HepG2 (cell line): ENCODE data around the gene PCDHB1. TPM values are rescaled to one million over a fixed set of nuclear protein-coding genes. Genes with fewer than 3 reads are reported as not detected.

Source experiments
- ATAC-seq: fragments of 200-7000 bp; cut with Tn5 transposase; 3 replicates; pipeline ENCODE4 v1.9.1; 2020; ENCODE audit warnings: mild to moderate bottlenecking, moderate library complexity
- BruUV-seq: library from RNA; stranded (reverse); fragments of 400-500 nt; replicated peaks from 2 replicates; lab custom pipeline; 2021; lab: Mats Ljungman, UMichigan
- CTCF ChIA-PET: fragments of 300-600 bp; formaldehyde crosslinking; extraction: SDS; loops from one replicate; lab custom pipeline; 2021; ENCODE audit warnings: low total read pairs, inconsistent platforms, low intra/inter-chr PET ratio; lab: Yijun Ruan, JAX
- POLR2A ChIA-PET: fragments of 350-600 bp; sonication (Branson Sonifier 250); formaldehyde crosslinking; loops from one replicate; lab custom pipeline; 2020; ENCODE audit warnings: antibody characterized with exemption, inconsistent platforms; lab: Yijun Ruan, JAX
- DNase-seq: peaks from one replicate; pipeline ENCODE4 v3.0.0-alpha.2; 2015; ENCODE audit warnings: low spot score
- FAIRE-seq: peaks from 3 replicates; lab custom pipeline; 2011; peaks lifted over from hg19 to GRCh38; lab: Jason Lieb, UNC
- H2AFZ ChIP-seq: one replicate; pipeline ENCODE4 v1.6.1; 2011; ENCODE audit warnings: low read length, inconsistent platforms
- H3K27ac ChIP-seq: fragments of 300-600 bp; 3 replicates; pipeline ENCODE4 v1.8.0; 2011; ENCODE audit warnings: mixed run types, mild to moderate bottlenecking, mixed read lengths, low read length, inconsistent platforms; ENCODE audit not compliant: insufficient read depth; ENCODE audit errors: extremely low read length
- H3K27me3 ChIP-seq, 2 experiments: fragments of 200-600 bp in 1 of 2; 2 replicates in 1 of 2; 3 replicates in 1 of 2; pipeline versions ENCODE4 v1.6.0 to v1.8.0; 2011; ENCODE audit warnings: low read length in 2 of 2, mild to moderate bottlenecking in 2 of 2, moderate library complexity in 2 of 2, inconsistent platforms in 1 of 2; ENCODE audit not compliant: insufficient read depth in 2 of 2, control insufficient read depth in 1 of 2
- H3K36me3 ChIP-seq, 2 experiments: fragments of 200-600 bp in 1 of 2; replicated peaks in 1 of 2; 2 replicates in 1 of 2; 3 replicates in 1 of 2; pipeline versions ENCODE4 v1.5.1 to v1.8.0; 2011; ENCODE audit warnings: low read length in 2 of 2, inconsistent platforms in 1 of 2; ENCODE audit not compliant: insufficient read depth in 2 of 2, control insufficient read depth in 1 of 2
- H3K4me1 ChIP-seq: 2 replicates; pipeline ENCODE4 v1.5.1; 2012; ENCODE audit warnings: low read length, inconsistent platforms; ENCODE audit not compliant: insufficient read depth
- H3K4me2 ChIP-seq: 2 replicates; pipeline ENCODE4 v1.6.0; 2011; ENCODE audit warnings: low read depth, low read length, inconsistent platforms
- H3K4me3 ChIP-seq, 3 experiments: fragments of 200-600 bp in 1 of 3; sonication (generic), shearing (Covaris generic) in 1 of 3; replicated peaks in 1 of 3; 2 replicates each; pipeline ENCODE4 v1.5.1; 2011 to 2016; ENCODE audit warnings: low read length in 3 of 3, inconsistent platforms in 2 of 3, low read depth in 2 of 3, mild to moderate bottlenecking in 2 of 3, control low read depth in 1 of 3, mixed read lengths in 1 of 3; ENCODE audit not compliant: insufficient read depth in 1 of 3
- H3K79me2 ChIP-seq: one replicate; pipeline ENCODE4 v1.6.1; 2011; ENCODE audit warnings: low read length, inconsistent platforms; ENCODE audit not compliant: insufficient read depth
- H3K9ac ChIP-seq: 2 replicates; pipeline ENCODE4 v1.6.0; 2011; ENCODE audit warnings: mild to moderate bottlenecking, low read depth, low read length, inconsistent platforms; ENCODE audit not compliant: insufficient read depth
- H3K9me3 ChIP-seq: 2 replicates; pipeline ENCODE4 v1.5.1; 2012; ENCODE audit warnings: mild to moderate bottlenecking, low read length
- H4K20me1 ChIP-seq: 2 replicates; pipeline ENCODE4 v1.6.0; 2011; ENCODE audit warnings: inconsistent platforms, mild to moderate bottlenecking, low read length, moderate library complexity; ENCODE audit not compliant: insufficient read depth
- ARNT2 ChIP-seq: sonication (generic); formaldehyde crosslinking; IDR thresholded peaks from 2 replicates; pipeline ENCODE4 v1.8.0; 2022; ENCODE audit warnings: mild to moderate bottlenecking, low read depth, missing genetic modification reagents, moderate library complexity
- ATF7 ChIP-seq, 2 experiments: fragments of 450-650 bp in 1 of 2; sonication (generic) in 1 of 2; formaldehyde crosslinking in 1 of 2; IDR thresholded peaks; 2 replicates each; pipeline versions ENCODE4 v1.4.0 to v1.6.1; 2016 to 2020; ENCODE audit warnings: antibody characterized with exemption in 1 of 2, mild to moderate bottlenecking in 1 of 2, missing genetic modification reagents in 1 of 2
- BRCA1 ChIP-seq: sonication (generic); formaldehyde crosslinking; IDR thresholded peaks from 2 replicates; pipeline ENCODE4 v1.4.0; 2020; ENCODE audit warnings: missing genetic modification reagents
- CREB1 ChIP-seq, 2 experiments: fragments of 450-650 bp in 1 of 2; IDR thresholded peaks; 2 replicates each; pipeline ENCODE4 v1.6.1; 2016 to 2017; ENCODE audit warnings: control low read depth in 1 of 2, mild to moderate bottlenecking in 1 of 2, missing compliant biosample characterization in 1 of 2, missing genetic modification characterization in 1 of 2
- SOX5 ChIP-seq: IDR thresholded peaks from 2 replicates; pipeline ENCODE4 v1.6.1; 2016; ENCODE audit warnings: borderline replicate concordance
- YEATS4 ChIP-seq: sonication (generic); formaldehyde crosslinking; IDR thresholded peaks from 2 replicates; pipeline ENCODE4 v1.4.0; 2020; ENCODE audit warnings: missing genetic modification reagents, borderline replicate concordance
- ZFP1 ChIP-seq: IDR thresholded peaks from 2 replicates; pipeline ENCODE4 v1.6.1; 2016
- ZFP36L2 ChIP-seq: sonication (generic); formaldehyde crosslinking; IDR thresholded peaks from 2 replicates; pipeline ENCODE4 v1.4.0; 2020; ENCODE audit warnings: missing genetic modification reagents
- ZMYM3 ChIP-seq: sonication (generic); formaldehyde crosslinking; IDR thresholded peaks from 2 replicates; pipeline ENCODE4 v1.5.1; 2020; ENCODE audit warnings: mild to moderate bottlenecking, missing genetic modification reagents
- WGBS: methylation state at CpG from one replicate; pipeline ENCODE4 v1.1.6; 2017; ENCODE audit warnings: low lambda C conversion rate; 5-methylcytosine and 5-hydroxymethylcytosine counted together
- in situ Hi-C: cut with HindIII; loops from 2 replicates; pipeline ENCODE4 v1.10.0; 2017; ENCODE audit warnings: low pct_unique_long_range_greater_than_20kb; ENCODE audit not compliant: extremely low pct_ligation_motif_present
- intact Hi-C: fragments of 100-400 bp; cut with micrococcal nuclease; formaldehyde crosslinking; loops from one replicate; pipeline ENCODE4 v1.10.0; 2022; ENCODE audit not compliant: unreplicated experiment
- polyA plus RNA-seq, 8 experiments: library from polyadenylated mRNA; depleted of rRNA in 3 of 8; stranded (reverse) in 7 of 8; unstranded in 1 of 8; fragments of >200 nt; fragmentation: Illumina TruSeq in 4 of 8; extraction: Trizol in 4 of 8; gene quantifications; 2 replicates each; pipeline versions ENCODE4 v1.2.1 to v1.2.3, GENCODE V29; 2011 to 2016; ENCODE audit warnings: low read depth in 4 of 8, missing spikeins in 1 of 8, mixed read lengths in 1 of 8; ENCODE audit not compliant: insufficient read depth in 1 of 8
- total RNA-seq, 5 experiments: library from RNA; depleted of rRNA; stranded (reverse); fragments of >200 nt; fragmentation: Illumina TruSeq; extraction: Trizol; gene quantifications; 2 replicates each; pipeline ENCODE4 v1.2.3, GENCODE V29; 2016; ENCODE audit warnings: low read depth in 1 of 5
- TF ChIP-seq, protein P1 (sequence below): sonication (generic); formaldehyde crosslinking; IDR thresholded peaks from 2 replicates; pipeline ENCODE4 v1.4.0; 2020; ENCODE audit warnings: missing genetic modification reagents, borderline replicate concordance
- TF ChIP-seq, protein P2 (sequence below): sonication (generic); formaldehyde crosslinking; IDR thresholded peaks from 2 replicates; pipeline ENCODE4 v1.5.1; 2020; ENCODE audit warnings: mild to moderate bottlenecking, missing genetic modification reagents, moderate library complexity

PCDHB1 gene
- total and polyA plus RNA-seq, 2 of the 13 experiments (the other 11 are each of a cell fraction or from before 2014, with no cell fraction given): not detected

GRCh38 chr5:141007791-141008190, 43.4 kb upstream of the PCDHB1 start:
- H3K79me2 ChIP-seq: no peaks in the 10 kb centered on the region
- DNase-seq: no peak
- CTCF ChIA-PET: no interaction called here
- POLR2A ChIA-PET: no interaction called here
- H3K9ac ChIP-seq: no peak overlapping the region
- intact Hi-C loops: no loop called here
- in situ Hi-C loops: no loop called here
- no peak for TF ChIP-seq BRCA1 (CRISPR knock-in tag)
- no peak for ATAC-seq
- FAIRE-seq: no peak
- no peaks in the 10 kb centered on the region for H3K9me3 ChIP-seq
- no peak overlapping the region for H3K27ac ChIP-seq
- H3K36me3 ChIP-seq: no peaks in the 10 kb centered on the region
- H3K4me2 ChIP-seq: no peak overlapping the region
- no peaks in the 10 kb centered on the region for H4K20me1 ChIP-seq
- H3K4me3 ChIP-seq: no peak overlapping the region
- no peaks in the 10 kb centered on the region for H3K4me1 ChIP-seq
- no TSS peak for BruUV-seq
- H3K27me3 ChIP-seq: no peaks in the 10 kb centered on the region; a peak in 1 of 5 replicates
- H2AFZ ChIP-seq: no peak overlapping the region

DNA sequence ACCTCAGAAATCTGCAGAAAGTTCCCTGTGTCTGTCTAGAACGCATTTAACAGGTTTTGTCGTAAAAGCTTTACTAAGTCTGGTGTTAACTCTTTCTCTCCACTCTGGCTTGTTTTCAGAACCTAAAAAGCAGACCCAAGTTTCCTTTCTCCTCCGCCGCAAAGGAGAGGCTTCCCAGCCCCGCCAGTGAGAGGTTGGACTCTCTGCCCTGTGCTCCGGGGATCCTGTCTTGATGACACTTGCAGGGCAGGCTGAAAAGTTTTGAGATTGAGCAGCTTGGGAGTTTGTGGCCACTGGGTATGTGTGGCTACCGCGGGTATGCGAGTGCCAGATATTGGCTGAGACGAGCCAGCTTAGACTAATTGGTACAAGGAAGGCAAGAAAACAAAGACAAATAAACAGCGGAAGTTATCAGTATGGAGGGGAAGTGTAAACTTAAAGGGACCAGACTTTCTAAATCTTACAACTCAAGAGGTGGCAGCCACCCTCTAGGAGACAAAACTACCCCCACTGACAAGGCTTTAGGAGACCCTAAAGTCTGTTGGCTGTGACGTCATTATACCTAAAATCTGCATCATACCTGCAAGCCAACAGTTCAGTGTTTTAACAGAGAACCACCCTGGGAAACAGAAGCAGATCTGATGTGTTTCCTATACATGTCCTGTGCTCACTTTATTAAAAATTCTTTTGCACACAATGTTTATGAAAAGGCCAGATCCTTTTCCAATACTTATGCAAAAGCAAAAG, 41.0 kb upstream of the PCDHB1 start:
- FAIRE-seq: no peak
- intact Hi-C loops (no loop called here), in situ Hi-C loops (no loop called here)
- Histone ChIP-seq H3K4me1 (no peaks in the 10 kb centered on the region), H3K79me2 (no peaks in the 10 kb centered on the region), H3K27ac (no peak overlapping the region), H3K9me3 (no peaks in the 10 kb centered on the region), H2AFZ (no peak overlapping the region), H3K36me3 (no peaks in the 10 kb centered on the region), H3K4me2 (no peak overlapping the region), H3K27me3 (no peaks in the 10 kb centered on the region; a peak in 2 of 5 replicates), H3K4me3 (no peak overlapping the region), H3K9ac (no peak overlapping the region), H4K20me1 (no peaks in the 10 kb centered on the region)
- CTCF ChIA-PET: no interaction called here
- no TSS peak for BruUV-seq
- TF ChIP-seq, protein P1, sequence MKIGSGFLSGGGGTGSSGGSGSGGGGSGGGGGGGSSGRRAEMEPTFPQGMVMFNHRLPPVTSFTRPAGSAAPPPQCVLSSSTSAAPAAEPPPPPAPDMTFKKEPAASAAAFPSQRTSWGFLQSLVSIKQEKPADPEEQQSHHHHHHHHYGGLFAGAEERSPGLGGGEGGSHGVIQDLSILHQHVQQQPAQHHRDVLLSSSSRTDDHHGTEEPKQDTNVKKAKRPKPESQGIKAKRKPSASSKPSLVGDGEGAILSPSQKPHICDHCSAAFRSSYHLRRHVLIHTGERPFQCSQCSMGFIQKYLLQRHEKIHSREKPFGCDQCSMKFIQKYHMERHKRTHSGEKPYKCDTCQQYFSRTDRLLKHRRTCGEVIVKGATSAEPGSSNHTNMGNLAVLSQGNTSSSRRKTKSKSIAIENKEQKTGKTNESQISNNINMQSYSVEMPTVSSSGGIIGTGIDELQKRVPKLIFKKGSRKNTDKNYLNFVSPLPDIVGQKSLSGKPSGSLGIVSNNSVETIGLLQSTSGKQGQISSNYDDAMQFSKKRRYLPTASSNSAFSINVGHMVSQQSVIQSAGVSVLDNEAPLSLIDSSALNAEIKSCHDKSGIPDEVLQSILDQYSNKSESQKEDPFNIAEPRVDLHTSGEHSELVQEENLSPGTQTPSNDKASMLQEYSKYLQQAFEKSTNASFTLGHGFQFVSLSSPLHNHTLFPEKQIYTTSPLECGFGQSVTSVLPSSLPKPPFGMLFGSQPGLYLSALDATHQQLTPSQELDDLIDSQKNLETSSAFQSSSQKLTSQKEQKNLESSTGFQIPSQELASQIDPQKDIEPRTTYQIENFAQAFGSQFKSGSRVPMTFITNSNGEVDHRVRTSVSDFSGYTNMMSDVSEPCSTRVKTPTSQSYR (CRISPR knock-in tag): no peak
- no peak for TF ChIP-seq ARNT2
- TF ChIP-seq ZMYM3 (CRISPR knock-in tag): no peak
- TF ChIP-seq, protein P2, sequence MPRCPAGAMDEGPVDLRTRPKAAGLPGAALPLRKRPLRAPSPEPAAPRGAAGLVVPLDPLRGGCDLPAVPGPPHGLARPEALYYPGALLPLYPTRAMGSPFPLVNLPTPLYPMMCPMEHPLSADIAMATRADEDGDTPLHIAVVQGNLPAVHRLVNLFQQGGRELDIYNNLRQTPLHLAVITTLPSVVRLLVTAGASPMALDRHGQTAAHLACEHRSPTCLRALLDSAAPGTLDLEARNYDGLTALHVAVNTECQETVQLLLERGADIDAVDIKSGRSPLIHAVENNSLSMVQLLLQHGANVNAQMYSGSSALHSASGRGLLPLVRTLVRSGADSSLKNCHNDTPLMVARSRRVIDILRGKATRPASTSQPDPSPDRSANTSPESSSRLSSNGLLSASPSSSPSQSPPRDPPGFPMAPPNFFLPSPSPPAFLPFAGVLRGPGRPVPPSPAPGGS: no peak
- no peak for TF ChIP-seq YEATS4 (CRISPR knock-in tag)
- no peak for TF ChIP-seq ZFP36L2 (CRISPR knock-in tag)
- TF ChIP-seq ZFP1 (CRISPR knock-in tag): no peak
- TF ChIP-seq SOX5 (CRISPR knock-in tag): no peak
- TF ChIP-seq ATF7 (IDR thresholded peaks at IDR 0.05): peak; percentile 92
- no peak for TF ChIP-seq ATF7 (CRISPR knock-in tag; IDR thresholded peaks at IDR 0.05)
- peak; percentile 95 for TF ChIP-seq CREB1 (IDR thresholded peaks at IDR 0.05)
- no peak for TF ChIP-seq CREB1 (CRISPR knock-in tag; IDR thresholded peaks at IDR 0.05)
- DNase-seq: no peak
- POLR2A ChIA-PET: no interaction called here
- no peak for ATAC-seq
- WGBS: 28% methylated on average over 12 of the region's 12 CpGs
